A549 (cell line): ENCODE data around the gene BCL2A1. TPM values are rescaled to one million over a fixed set of nuclear protein-coding genes. Genes with fewer than 3 reads are reported as not detected.
"Not testable (repeated sequence)": the region's sequence is repeated elsewhere in the genome, so short reads cannot be mapped to it uniquely, and the experiment has no call there.

Source experiments
- ATAC-seq, 2 experiments: fragments of 200-7000 bp in 1 of 2; fragments of >200 bp in 1 of 2; cut with Nextera tagmentation in 1 of 2; cut with Tn5 transposase in 1 of 2; 3 replicates each; pipeline versions ENCODE4 v1.8.0 to v1.9.1; 2018 to 2020; ENCODE audit warnings: mild to moderate bottlenecking in 1 of 2, moderate library complexity in 1 of 2
- CTCF ChIA-PET: fragments of 300-600 bp; sonication (Branson Sonifier 250); formaldehyde crosslinking; extraction: SDS; loops from one replicate; lab custom pipeline; 2021; ENCODE audit warnings: antibody characterized with exemption, inconsistent platforms; lab: Yijun Ruan, JAX
- POLR2A ChIA-PET: fragments of 350-600 bp; formaldehyde crosslinking; extraction: SDS; loops from one replicate; lab custom pipeline; 2021; ENCODE audit warnings: antibody characterized with exemption, inconsistent platforms; lab: Yijun Ruan, JAX
- DNase-seq, 2 experiments: peaks; one replicate each; pipeline versions ENCODE4 v3.0.0 to v3.0.0-alpha.2; 2011 to 2016; ENCODE audit warnings: low read depth in 1 of 2, low spot score in 1 of 2
- FAIRE-seq: peaks from 2 replicates; lab custom pipeline; 2011; peaks lifted over from hg19 to GRCh38; lab: Jason Lieb, UNC
- H3K27ac ChIP-seq, 2 experiments: fragments of >200 bp; sonication (Bioruptor Twin); formaldehyde crosslinking; 3 replicates each; pipeline ENCODE4 v1.5.1; 2016 to 2017
- H3K4me1 ChIP-seq: fragments of >200 bp; sonication (Bioruptor Twin); formaldehyde crosslinking; 3 replicates; pipeline ENCODE4 v1.6.1; 2016
- H3K4me2 ChIP-seq: fragments of >200 bp; sonication (Bioruptor Twin); formaldehyde crosslinking; 3 replicates; pipeline ENCODE4 v1.6.1; 2016
- H3K4me3 ChIP-seq: fragments of >200 bp; sonication (Bioruptor Twin); formaldehyde crosslinking; 3 replicates; pipeline ENCODE4 v1.5.1; 2016
- H3K9me3 ChIP-seq: fragments of >200 bp; sonication (Bioruptor Twin); formaldehyde crosslinking; 3 replicates; pipeline ENCODE4 v1.6.1; 2016
- FOXS1 ChIP-seq: fragments of 250-450 bp; sonication (Bioruptor Pico); IDR thresholded peaks from 2 replicates; pipeline ENCODE4 v1.5.0; 2020; ENCODE audit warnings: mild to moderate bottlenecking, moderate library complexity
- GATA3 ChIP-seq: IDR thresholded peaks from 2 replicates; pipeline ENCODE4 v1.6.1; 2012; ENCODE audit warnings: borderline replicate concordance
- PHF8 ChIP-seq: fragments of 200-600 bp; sonication (generic); IDR thresholded peaks from 2 replicates; pipeline ENCODE4 v1.6.1; 2016; ENCODE audit warnings: low read depth, mild to moderate bottlenecking, antibody characterized with exemption, moderate library complexity, borderline replicate concordance
- WGBS: methylation state at CpG from one replicate; pipeline ENCODE4 v1.1.6; 2017; ENCODE audit errors: missing lambda C conversion rate; 5-methylcytosine and 5-hydroxymethylcytosine counted together
- polyA plus RNA-seq, 4 experiments: library from polyadenylated mRNA; depleted of rRNA in 3 of 4; stranded (reverse); fragments of >200 nt; fragmentation: RNase III in 1 of 4; extraction: RNeasy Plus Mini Kit Qiagen cat#74134 plus additional on column Dnase treatment in 1 of 4; gene quantifications; 2 replicates in 3 of 4; 3 replicates in 1 of 4; pipeline ENCODE4 v1.2.3, GENCODE V29; 2011 to 2017
- TF ChIP-seq, protein P1 (sequence below): fragments of >200 bp; sonication (Bioruptor Twin); formaldehyde crosslinking; IDR thresholded peaks from 2 replicates; pipeline ENCODE4 v1.6.1; 2016

BCL2A1 gene
- polyA plus RNA-seq, 2 of the 4 experiments (the other 2 are of a cell fraction): 14.0 to 20.1 TPM

GRCh38 chr15:79915776-79916501 is 55.1 kb downstream of the BCL2A1 start:
- DNase-seq, H3K4me2 ChIP-seq, H3K4me3 ChIP-seq, H3K4me1 ChIP-seq, H3K27ac ChIP-seq: not testable (repeated sequence)
- H3K9me3 ChIP-seq: peaks cover 75% of the 10 kb centered on the region
- WGBS: 85% methylated on average over 3 of the region's 3 CpGs
- TF ChIP-seq FOXS1 (0 out of 2 replicates have a peak, but pooled peaks have one; percentile 21), GATA3 (peak; percentile 50; the same call in 1 of the 2 replicates)
- TF ChIP-seq, protein P1, sequence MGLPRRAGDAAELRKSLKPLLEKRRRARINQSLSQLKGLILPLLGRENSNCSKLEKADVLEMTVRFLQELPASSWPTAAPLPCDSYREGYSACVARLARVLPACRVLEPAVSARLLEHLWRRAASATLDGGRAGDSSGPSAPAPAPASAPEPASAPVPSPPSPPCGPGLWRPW: peak; percentile 48; the same call in 1 of the 2 replicates
- TF ChIP-seq, all 56 proteins: peak for 3; not testable (repeated sequence) for 53
- CTCF ChIA-PET: interaction anchor here (0.6 to 2.0 kb wide), 5 partner anchors 10 to 77 kb away, joined by 3 to 7 read pairs (median 5); partner anchors contain the start of gene MTHFS
- ATAC-seq: not testable (repeated sequence)
- peak; percentile 51 for FAIRE-seq
- POLR2A ChIA-PET: interaction anchor here (1.5 kb wide), 1 partner anchor 7 kb away, joined by 9 read pairs; no protein-coding TSS in a partner anchor

DNA sequence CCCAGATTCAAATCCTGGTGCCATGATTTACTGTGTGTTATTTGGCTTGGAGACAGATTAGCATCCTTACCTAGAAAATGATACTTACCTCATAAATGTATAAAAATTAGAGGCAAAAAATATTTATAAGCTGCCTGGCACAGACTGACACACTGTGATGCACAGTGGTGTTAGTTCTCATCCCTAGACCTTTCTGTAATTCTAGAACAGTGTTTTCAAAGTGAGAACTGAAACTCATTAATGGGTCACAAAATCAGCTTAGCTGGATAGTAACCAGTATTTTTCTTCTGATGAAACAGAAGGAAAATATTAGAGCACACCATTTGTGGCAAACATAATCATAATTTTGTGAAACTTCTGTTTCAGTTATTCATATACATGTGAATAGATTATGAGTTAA is 56.3 kb downstream of the BCL2A1 start:
- Histone ChIP-seq H3K4me1 (no peaks in the 10 kb centered on the region), H3K9me3 (peaks cover 62% of the 10 kb centered on the region), H3K27ac (no peak overlapping the region), H3K4me2 (no peak overlapping the region), H3K4me3 (no peak overlapping the region)
- ATAC-seq (no peak), FAIRE-seq (peak; percentile 54), DNase-seq (no peak)
- ChIA-PET CTCF (interaction anchor here (0.7 to 2.0 kb wide), 4 partner anchors 17 to 79 kb away, joined by 3 to 7 read pairs (median 6); partner anchors contain the start of gene MTHFS), POLR2A (interaction anchor here (1.5 kb wide), 1 partner anchor 9 kb away, joined by 9 read pairs; no protein-coding TSS in a partner anchor)
- TF ChIP-seq FOXS1 (no peak), PHF8 (no peak)

Other genes starting within 250 kb of the BCL2A1 start
- 125 and 158 TPM in 2 replicates for gene MTHFS, start 74.2 kb downstream of the BCL2A1 start, polyA plus RNA-seq (2011; rRNA removed)
- gene MTHFS, start 74.2 kb downstream of the BCL2A1 start, polyA plus RNA-seq (2017; fragmentation: RNase III; extraction: RNeasy Plus Mini Kit Qiagen cat#74134 plus additional on column Dnase treatment): 102 to 115 TPM (median 107 TPM) in 3 replicates
- 271 and 307 TPM in 2 replicates for gene ZFAND6, start 88.5 kb upstream of the BCL2A1 start, polyA plus RNA-seq (2011; rRNA removed)
- gene ZFAND6, start 88.5 kb upstream of the BCL2A1 start, polyA plus RNA-seq (2017; fragmentation: RNase III; extraction: RNeasy Plus Mini Kit Qiagen cat#74134 plus additional on column Dnase treatment): 138 to 159 TPM (median 152 TPM) in 3 replicates
- 31.8 and 31.9 TPM in 2 replicates for gene FAH, start 181.8 kb upstream of the BCL2A1 start, polyA plus RNA-seq (2011; rRNA removed)
- 27.3 to 32.9 TPM (median 27.6 TPM) in 3 replicates for gene FAH, start 181.8 kb upstream of the BCL2A1 start, polyA plus RNA-seq (2017; fragmentation: RNase III; extraction: RNeasy Plus Mini Kit Qiagen cat#74134 plus additional on column Dnase treatment)